Keratinocyte (primary cell): Measurements from ENCODE around the gene TPM4.

Experiments
- EZH2 ChIP-seq: IDR thresholded peaks from one replicate; pipeline ENCODE4 v1.6.1; 2012; ENCODE audit warnings: inconsistent platforms, mild to moderate bottlenecking, low read length, moderate library complexity
- TF ChIP-seq, protein P1 (sequence below), 3 experiments: IDR thresholded peaks in 1 of 3; conservative IDR thresholded peaks in 1 of 3; optimal IDR thresholded peaks in 1 of 3; 2 replicates in 2 of 3; 3 replicates in 1 of 3; pipeline versions ENCODE3 to v1.5.1; 2011; ENCODE audit warnings: low read length in 3 of 3, mild to moderate bottlenecking in 3 of 3, moderate library complexity in 2 of 3, control low read depth in 1 of 3, inconsistent platforms in 1 of 3; ENCODE audit not compliant: insufficient read depth in 2 of 3; ENCODE audit errors: extremely low read depth in 1 of 3

DNA sequence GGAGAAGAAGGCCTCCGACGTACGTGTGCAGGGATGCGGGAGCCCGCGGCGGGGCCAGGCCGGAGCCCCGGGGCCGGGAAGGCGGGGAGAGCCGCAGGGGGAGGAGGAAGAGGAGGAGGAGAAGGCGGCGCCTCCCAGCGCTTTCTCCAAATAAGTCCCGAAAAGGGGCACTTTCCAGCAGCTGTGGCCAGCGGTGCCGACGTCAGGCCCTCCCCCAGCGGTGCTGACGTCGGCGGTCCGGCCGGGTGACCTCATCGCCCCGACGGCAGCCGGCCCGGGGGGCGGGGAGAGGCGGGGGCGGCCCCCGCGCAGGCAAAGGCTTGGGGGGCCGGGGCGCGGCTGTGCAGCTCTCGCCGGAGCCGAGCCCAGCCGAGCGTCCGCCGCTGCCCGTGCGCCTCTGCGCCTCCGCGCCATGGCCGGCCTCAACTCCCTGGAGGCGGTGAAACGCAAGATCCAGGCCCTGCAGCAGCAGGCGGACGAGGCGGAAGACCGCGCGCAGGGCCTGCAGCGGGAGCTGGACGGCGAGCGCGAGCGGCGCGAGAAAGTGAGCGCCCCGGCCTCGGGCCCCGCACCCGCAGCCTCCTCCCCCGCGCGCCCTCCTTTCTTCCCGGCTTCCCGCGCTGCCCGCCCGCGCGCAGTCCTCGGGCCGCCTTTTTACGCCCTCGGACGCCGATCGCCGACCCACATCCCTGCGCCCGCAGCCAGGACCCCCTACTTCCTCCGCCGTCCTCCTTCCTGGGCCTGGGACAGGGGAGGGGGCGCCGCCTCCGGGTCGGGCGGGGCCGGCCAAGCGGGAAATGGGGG, at the start of gene TPM4:
- TF ChIP-seq, protein P1, sequence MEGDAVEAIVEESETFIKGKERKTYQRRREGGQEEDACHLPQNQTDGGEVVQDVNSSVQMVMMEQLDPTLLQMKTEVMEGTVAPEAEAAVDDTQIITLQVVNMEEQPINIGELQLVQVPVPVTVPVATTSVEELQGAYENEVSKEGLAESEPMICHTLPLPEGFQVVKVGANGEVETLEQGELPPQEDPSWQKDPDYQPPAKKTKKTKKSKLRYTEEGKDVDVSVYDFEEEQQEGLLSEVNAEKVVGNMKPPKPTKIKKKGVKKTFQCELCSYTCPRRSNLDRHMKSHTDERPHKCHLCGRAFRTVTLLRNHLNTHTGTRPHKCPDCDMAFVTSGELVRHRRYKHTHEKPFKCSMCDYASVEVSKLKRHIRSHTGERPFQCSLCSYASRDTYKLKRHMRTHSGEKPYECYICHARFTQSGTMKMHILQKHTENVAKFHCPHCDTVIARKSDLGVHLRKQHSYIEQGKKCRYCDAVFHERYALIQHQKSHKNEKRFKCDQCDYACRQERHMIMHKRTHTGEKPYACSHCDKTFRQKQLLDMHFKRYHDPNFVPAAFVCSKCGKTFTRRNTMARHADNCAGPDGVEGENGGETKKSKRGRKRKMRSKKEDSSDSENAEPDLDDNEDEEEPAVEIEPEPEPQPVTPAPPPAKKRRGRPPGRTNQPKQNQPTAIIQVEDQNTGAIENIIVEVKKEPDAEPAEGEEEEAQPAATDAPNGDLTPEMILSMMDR (optimal IDR thresholded peaks at IDR 0.05 in 1 of 3, IDR thresholded peaks at IDR 0.05 in 1 of 3, conservative IDR thresholded peaks at IDR 0.05 in 1 of 3; ENCODE audit: extremely low read depth in 1 of 3, insufficient read depth in 2 of 3, low read length in 3 of 3), result no peak
- TF ChIP-seq EZH2, result no peak
